Measurements from ENCODE around the gene EPC2.

EPC2 gene, protein sequence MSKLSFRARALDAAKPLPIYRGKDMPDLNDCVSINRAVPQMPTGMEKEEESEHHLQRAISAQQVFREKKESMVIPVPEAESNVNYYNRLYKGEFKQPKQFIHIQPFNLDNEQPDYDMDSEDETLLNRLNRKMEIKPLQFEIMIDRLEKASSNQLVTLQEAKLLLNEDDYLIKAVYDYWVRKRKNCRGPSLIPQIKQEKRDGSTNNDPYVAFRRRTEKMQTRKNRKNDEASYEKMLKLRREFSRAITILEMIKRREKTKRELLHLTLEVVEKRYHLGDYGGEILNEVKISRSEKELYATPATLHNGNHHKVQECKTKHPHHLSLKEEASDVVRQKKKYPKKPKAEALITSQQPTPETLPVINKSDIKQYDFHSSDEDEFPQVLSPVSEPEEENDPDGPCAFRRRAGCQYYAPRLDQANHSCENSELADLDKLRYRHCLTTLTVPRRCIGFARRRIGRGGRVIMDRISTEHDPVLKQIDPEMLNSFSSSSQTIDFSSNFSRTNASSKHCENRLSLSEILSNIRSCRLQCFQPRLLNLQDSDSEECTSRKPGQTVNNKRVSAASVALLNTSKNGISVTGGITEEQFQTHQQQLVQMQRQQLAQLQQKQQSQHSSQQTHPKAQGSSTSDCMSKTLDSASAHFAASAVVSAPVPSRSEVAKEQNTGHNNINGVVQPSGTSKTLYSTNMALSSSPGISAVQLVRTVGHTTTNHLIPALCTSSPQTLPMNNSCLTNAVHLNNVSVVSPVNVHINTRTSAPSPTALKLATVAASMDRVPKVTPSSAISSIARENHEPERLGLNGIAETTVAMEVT

DNA sequence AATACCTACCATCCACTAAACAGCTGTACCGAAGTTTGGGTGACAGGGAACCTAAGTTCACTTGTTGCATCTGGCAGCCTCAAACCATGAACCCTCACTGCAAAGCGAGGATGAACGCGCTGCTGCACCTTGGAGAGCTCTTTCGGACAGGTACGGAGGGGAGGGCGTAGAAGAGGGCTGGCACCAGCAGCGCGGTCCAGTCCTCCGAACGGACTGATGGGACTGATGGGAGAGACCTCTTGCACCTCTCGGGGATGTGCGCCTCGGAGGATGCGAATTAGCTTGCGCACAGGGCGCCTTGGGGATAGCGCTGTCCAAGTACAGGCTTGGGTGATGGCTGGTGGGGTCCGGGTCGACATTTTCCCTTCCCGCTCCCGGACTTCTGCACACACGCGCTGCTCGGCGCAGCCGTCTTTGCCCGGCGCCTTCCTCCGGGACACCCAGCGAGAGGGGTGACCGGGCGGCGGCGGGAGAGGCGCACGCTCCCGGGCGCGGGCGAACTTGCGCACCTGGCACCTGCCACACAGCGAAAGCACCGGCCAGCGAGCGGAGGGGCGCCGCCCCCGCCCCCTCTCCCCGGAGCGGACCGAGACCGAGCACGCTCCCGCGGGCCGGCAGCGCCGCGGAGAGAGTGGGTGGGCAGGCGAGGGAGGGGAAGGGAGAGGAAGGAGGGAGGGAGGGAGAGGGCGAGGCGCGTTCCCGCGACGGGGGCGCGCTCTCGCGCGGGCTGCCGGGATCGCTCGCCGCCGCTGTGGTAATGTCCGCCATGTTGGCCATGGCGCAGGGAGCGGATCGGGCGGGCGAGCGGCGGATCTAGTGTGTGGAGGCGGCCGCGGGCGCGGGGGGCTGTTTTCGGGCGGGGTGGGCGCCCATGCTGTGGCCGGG lies at the start of gene EPC2:
Gene EPC2 (plus strand): TSS at position 754 of the 885 bp plus-strand sequence. CDS start 267 bp downstream, outside the sequence.
- peak; percentile 61 to 98 (median 92) for DNase-seq

DNA sequence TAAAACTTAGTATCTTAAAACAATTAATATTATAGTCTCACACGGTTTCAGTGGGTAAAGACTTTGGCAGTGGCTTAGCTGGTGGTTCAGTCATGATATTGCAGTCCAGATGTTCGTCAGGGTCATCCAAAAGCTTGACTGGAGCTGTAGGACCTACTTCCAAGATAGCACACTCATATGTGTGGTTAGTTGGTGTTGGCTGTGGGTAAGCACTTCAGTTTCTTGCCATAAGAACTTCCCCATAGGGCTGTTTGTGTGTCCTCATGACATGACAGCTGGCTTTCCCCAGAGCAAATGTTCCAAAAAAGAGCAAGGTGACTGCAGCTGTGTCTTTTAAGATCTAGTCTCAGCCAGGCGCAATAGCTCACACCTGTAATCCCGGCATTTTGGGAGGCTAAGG lies 48.5 kb upstream of the EPC2 start:
- DNase-seq = no peak

DNA sequence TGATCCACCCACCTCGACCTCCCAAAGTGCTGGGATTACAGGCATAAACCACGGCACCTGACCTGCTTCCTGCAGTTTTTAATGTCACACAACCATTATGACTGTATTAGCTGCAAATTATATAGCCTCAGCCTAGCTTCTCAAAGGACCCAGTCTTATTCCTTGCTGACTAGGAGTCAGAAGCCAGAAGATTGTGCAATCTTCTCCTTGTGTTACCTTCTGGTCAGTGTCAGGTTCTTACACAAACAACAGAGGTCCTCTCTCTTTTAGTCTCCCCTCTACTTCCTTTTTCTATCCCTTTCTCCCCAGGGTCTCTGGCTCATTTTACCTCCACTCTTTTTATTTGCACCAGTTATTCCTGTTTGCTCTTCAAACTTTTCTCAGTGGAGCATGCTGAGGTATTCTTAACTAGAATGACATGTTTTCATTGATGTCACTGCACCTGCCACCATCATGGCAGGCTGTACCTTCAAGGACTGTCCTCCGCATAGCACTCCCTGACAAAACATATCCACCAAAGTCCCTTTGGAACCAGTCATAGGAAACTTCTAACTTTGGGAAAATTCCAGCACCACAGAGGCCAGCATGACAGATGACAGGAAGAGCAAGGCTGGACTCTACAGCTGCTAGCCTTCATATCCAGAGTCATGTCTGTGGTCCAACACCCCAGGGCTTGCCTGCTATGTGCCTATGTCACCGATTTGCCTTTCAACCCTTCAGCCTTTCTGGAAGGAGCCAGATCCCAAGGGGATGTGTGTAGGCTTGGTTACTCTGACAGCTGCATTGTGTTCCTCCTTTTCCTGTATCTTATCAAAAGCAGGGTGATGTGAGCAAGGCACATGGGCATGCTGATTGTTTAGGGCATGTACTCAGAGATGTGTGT lies 45.2 kb upstream of the EPC2 start:
- DNase-seq = no peak

DNA sequence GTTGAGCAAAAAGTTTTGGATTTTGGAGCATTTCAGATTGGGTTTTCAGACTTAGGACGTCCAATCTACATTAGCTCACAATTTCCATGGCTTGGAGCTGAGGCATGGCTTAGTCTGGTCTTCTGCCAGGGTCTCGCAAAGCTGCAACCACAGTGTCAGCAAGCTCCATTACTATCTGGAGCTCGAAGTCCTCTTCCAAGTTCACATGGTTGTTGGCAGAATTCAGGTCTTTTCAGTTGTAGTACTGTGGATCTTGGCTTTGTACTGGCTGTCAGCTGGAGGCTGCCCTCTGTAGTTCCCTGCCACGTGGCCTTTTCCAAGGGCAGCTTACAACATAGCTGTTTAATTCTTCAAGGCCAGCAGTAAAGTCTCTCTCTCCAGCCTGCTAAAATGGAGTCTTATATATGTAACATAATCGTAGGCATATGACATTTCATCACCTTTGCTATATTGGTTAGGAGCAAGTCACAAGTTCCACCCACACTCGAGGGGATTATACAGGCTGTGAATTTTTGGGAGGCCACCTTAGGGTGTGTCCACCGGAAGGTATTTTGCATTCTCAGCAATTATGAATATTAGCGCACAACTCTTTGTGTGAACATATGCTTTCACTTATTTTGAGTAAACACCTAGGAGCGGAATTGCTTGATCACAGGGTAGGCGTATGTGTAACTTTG lies 41.5 kb upstream of the EPC2 start:
- no peak for DNase-seq

DNA sequence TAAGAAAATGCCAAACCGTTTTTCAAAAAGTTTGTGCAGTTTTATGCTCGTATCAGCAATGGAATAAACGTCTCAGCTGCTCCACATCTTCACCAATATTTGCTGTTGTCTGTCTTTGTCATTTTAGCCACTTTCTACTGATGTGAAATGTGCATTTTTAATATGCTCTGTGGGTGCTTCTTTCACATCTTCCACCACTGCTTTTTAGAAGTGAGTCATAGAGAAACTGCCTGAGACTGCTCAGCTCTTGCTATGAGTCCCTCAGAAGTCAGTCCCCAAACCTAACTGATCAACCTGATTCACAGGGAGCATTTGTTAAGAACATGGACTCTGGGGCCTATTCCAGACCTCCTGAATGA lies 41.0 kb upstream of the EPC2 start:
- DNase-seq = no peak

DNA sequence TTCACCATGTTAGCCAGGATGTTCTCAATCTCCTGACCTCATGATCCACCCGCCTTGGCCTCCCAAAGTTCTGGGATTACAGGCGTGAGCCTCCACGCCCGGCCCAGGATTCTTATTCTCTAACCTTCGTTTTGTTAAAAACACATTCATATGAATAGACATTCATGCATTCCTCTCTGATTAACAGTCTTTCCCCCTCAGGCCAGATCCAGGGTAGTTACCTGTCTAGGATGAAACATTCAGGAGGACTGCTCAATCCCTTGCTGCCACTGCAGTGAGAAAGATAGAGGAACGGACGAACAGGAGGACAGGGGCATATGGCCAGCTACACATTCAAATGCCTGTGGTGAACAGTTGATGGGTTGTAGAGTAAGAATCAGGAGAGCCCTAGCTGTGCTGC lies 39.6 kb upstream of the EPC2 start:
- DNase-seq = no peak

DNA sequence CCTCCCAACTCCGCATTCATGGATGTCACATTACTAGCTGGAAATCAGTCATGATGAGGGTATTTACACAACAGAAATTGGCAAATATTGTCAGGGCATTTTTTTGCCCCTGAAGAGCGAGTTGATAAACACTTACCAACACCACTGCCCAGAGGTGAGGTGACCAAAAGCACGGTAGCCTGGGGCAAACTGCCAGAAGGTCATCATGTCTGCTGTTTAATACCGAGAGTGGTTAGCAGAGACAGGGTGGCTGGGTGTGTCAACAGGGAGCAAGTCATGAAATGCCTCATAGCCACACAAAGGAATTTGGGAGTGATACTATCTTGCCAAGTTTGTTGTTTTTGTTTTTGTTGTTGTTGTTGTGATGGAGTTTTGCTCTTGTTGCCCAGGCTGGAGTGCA lies 37.0 kb upstream of the EPC2 start:
- no peak for DNase-seq

DNA sequence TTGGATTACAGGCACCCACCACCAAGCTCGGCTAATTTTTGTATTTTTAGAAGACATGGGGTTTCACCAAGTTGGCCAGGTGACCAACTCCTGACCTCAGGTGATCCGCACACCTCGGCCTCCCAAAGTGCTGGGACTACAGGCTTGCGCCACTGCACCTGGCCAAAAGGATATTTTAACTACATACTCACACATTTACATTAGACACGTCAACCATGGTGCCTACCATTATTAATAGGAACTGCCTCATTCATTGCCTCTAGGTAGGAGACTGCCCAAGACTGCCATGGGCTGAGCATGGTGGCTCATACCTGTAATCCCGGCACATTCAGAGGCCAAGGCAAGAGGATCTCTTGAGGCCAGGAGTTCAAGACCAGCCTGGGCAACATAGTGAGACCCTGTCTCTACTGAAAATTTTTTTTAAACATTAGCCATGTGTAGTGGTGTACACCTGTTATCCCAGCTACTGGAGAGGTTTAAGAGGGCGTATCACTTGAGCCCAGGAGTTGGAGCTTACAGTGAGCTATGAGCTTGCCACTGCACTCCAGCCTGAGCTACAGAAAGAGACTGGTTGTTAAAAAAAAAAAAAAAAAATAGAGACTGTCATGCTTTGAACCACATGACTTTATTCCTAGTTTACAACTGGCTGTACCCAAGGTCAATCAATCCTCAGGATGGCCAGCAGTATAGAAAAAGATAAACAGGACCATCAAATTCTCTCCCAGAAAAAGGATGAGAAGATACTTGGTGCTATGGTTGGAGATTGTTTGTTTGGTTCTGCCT lies 31.1 kb upstream of the EPC2 start:
- no peak for DNase-seq

DNA sequence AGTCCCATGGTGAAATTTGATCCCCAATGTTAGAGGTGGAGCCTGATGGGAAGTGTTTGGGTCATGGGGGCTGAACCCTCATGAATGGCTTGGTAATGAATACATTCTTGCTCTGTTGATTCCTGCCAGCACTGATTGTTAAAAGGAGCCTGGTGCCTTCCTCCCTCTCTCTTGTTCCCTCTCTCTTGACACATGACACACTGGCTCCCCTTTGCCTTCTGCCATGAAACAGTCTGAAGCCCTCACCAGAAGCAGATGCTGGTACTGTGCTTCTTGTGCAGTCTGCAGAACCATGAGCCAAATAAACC lies 30.6 kb upstream of the EPC2 start:
- no peak for DNase-seq

DNA sequence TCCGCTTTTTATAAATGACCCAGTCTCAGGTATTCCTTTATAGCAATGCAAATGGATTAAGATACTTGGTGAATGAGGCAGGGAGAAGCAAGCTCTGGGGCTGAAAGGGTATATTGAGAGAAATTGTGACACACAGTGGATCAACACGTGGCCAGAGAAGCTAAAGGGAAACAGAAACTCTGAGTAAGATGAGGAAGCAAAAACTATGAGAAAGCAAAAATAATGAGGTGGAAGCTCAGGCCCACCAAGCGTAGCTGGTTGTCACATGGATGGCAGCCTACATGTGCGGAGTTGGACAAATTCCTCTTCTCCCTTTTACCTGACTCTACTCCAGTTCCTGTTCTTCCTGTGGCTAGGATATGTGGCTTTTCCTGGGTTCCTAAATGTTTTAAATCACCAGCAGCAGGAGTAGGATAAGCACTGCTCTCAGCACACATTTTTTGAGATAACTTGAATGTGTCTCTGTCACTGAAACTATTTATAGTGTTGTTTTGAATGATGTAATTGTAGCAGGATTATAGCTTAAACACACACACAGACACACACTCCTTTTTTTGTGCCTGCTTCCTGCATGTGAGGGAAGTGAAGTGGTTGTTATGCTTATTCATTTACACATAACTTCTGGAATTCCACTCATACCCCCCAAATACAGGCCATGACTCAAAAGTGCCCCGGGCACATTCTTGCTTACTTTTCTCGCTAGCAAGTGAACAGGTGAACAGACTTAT lies 30.1 kb upstream of the EPC2 start:
- peak in 5 of 14 donors; percentile 4 to 15 (median 9) for DNase-seq

DNA sequence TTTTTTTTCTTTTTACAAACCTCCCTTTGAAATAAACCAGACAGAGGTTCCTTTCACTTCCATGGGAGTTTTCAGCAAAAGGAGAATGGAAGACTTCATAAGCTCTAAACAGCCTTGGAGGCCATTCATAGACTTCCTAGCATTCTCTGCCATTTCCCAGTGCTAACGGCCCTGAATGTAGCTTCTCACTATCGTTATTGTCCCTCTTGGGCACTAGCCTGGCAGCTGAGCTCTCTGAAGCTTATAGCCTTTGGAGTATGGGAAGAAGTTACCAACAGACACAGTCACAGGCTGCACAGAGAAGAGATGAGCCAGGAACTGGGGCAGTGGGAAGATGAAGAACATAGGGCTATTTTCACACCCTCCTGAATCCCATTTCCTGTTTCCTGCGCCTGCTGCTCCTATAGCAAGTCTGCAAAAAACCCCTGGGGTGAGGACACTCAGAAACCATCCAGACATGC lies 29.1 kb upstream of the EPC2 start:
- peak in 11 of 14 donors; percentile 3 to 50 (median 16) for DNase-seq

DNA sequence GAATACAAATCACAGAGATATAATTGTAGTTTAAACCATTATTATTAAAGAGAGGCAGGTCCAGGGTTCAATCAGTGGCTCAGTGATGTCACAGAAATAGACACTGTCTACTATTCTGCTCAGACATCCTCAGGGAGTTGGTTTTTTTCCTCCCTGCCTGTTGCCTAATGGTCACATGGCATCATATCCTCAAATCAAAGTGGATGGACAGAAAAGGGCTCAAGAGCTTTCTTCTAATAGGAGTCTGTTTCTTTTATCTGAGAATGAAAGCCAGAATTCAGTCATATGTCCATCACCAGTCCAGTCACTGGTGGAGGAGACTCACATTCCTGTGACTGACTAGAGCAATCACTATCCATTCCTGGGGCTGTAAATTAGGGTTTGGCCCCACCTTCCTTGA lies 27.9 kb upstream of the EPC2 start:
- DNase-seq = no peak

DNA sequence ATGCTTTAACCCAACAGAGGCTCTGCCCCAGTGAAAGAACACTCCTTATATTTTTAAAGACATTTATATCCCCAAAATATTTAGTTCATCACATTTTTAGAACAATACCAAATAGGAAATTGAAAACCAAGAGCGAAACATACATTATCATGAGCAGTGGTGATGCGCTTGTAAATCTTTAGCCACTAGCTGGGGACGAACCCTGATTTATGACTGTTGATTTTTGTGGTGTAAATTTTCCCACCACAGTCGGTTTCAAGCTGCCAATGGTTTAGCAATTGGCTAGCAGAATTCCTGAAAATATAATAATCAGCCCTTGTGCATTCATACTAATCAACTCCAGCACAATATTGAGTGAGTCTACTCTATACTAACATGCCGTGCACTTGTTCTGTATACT lies 27.3 kb upstream of the EPC2 start:
- DNase-seq = no peak

DNA sequence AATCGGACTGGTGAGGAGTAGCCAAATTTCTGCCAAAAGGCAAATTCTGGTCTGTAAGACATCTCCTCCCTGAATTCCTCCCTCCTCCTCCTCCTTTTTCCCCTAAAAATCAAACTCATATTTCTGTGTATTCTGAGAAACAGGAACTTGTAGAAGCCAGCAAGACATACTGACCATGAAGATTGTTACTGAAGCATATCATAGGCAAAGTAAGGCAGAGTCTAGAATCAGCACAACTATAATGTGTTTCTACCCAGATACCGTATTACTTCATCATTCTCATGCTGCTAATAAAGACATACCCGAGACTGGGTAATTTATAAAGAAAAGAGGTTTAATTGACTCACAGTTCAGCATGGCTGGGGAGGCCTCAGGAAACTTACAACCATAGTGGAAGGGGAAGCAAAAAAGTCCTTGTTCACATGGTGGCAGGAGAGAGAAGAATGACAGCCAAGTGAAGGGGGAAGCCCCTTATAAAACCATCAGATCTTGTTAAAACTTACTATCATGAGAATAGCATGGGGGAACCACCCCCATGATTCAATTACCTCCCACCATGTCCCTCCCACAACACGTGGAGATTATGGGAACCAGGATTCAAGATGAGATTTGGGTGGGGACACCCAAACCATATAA lies 24.9 kb upstream of the EPC2 start:
- DNase-seq = no peak

DNA sequence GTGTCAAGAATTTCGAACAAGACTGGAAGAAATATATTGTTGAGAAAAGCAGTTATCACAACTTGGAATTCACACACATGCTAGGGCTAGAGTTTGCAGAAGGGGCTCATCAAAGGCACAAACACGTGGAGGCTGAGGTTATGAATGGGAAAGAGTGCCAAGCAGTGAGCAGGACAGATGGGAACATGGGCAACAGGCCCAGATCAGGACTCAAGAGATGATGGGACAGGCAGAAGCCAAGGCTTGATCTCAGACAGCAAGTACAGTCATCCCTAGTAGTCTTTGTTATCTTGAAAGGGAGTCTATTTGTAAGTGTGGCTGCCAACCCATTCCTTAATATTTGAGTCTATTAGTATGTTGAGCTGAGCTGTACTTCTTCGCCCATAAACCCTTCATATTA lies 22.2 kb upstream of the EPC2 start:
- peak in 1 of 14 donors; percentile 76 for DNase-seq

DNA sequence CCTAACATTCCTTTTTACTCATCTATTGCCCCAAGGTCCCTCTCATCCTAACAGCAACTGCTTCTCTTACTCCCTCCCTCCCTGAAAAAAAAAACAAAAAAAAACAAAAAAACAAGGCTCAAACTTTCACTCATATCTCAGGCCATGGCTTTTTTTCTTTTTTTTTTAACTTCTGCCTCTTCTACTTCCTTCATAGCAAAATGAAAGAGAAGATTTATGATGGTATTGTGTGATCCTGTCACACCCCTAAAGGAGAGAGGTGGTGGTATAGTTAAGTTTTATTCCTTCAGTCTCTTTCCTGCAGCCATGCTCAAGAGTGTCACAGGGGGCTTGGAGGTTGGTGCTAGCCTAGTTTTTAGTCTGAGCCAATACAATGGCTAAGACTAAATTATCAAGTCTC lies 21.5 kb upstream of the EPC2 start:
- no peak for DNase-seq

DNA sequence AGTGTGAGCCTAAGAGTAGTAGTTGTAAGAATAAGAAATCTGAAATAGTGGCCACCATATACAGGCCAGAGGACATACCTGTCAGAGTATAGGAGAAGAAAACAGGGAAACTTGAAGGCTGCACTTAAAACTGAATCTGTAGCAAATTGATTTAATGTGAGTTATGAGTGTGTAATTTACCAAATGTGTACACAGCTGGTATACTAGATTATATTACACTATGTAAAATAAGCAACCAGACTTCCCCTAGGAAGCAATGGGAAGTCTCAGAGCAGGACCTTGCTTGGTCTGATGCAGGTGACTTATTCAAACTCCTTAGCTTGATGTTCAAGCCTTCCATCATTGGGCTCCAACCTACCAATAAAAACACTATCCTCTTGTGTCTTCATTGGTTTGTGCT lies 17.3 kb upstream of the EPC2 start:
- no peak for DNase-seq

DNA sequence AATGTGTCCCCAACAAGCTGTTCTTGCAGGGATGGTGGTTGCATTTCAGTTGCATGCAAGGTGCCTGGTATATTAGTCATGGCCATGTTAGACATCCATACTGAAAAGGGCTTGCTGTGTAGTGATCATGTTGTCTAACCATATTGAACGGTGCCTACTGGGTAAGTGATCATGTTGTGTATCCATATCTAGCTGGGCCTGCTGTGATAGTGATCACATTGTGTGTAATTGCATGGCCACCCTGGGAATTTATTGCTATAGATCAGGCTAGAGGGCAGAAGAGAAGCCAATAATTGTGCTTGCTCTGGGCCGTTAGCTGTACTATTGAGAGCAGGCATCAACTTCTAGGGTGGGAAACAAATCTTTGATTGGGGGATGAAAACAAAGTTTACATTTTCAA lies 9.8 kb upstream of the EPC2 start:
- no peak for DNase-seq

DNA sequence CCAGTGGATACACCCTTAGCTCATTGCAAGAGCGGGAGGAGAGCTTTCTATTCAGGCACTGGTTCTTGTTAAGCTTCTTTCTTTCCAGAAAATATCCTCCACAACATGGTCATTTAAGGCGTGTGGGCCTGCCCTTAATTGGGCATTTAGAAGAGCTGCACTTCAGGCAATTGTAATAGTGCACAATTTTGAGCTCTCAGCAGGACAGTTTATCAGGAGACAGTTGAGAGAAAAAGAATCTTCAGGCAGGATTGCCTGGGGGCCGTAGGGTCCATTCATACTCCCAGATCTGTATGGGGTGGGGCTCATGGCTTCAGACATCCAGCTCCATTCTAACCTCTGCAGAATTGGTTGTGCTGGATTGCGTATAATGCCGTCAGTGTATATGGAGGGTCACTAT lies 6.0 kb upstream of the EPC2 start:
- DNase-seq = no peak

Data from C1 segment of cervical spinal cord (tissue), 14 donors.